Cardiac fibroblast (primary cell): ENCODE data around the gene PNPO.
A peak's percentile ranks its signal among the peaks of the same experiment; 100 is the strongest.
"Not testable (repeated sequence)": the region's sequence is repeated elsewhere in the genome, so short reads cannot be mapped to it uniquely, and the experiment has no call there.

ENCODE experiments used
- DNase-seq, 2 donors: peaks; one replicate each; pipeline versions ENCODE4 v3.0.0 to v3.0.0-alpha.2; 2010; ENCODE audit warnings: low read depth in 2 of 2
- H3K4me3 ChIP-seq, 2 donors: replicated peaks in 1 of 2; 1 replicate in 1 of 2; 2 replicates in 1 of 2; pipeline ENCODE4 v1.5.1; 2011; ENCODE audit warnings: low read depth in 2 of 2, low read length in 2 of 2, mild to moderate bottlenecking in 2 of 2, moderate library complexity in 1 of 2
- CTCF ChIP-seq: IDR thresholded peaks from one replicate; pipeline ENCODE4 v1.5.1; 2011; ENCODE audit warnings: low read depth, mild to moderate bottlenecking, low read length, inconsistent platforms

Gene PNPO

GRCh38 chr17:47918006-47918405, 23.4 kb upstream of the PNPO start:
- peak in 1 of 2 donors; percentile 56 for DNase-seq
- no peak overlapping the region for H3K4me3 ChIP-seq
- no peak for TF ChIP-seq CTCF

- no peak overlapping the region for H3K4me3 ChIP-seq
- no peak for DNase-seq
- no peak for TF ChIP-seq CTCF
Measured at GRCh38 chr17:47918991-47919390, 22.4 kb upstream of the PNPO start.

- H3K4me3 ChIP-seq, DNase-seq: not testable (repeated sequence)
Measured at GRCh38 chr17:47919889-47920288, 21.5 kb upstream of the PNPO start.

GRCh38 chr17:47924785-47925677, 16.3 kb upstream of the PNPO start:
- no peak for TF ChIP-seq CTCF
- no peak for DNase-seq
- no peak overlapping the region for H3K4me3 ChIP-seq

GRCh38 chr17:47925678-47925988, 15.7 kb upstream of the PNPO start:
- DNase-seq, result no peak
- TF ChIP-seq CTCF, result no peak
- no peak overlapping the region for H3K4me3 ChIP-seq

- no peak for TF ChIP-seq CTCF
- no peak for DNase-seq
- no peak overlapping the region for H3K4me3 ChIP-seq
Measured at GRCh38 chr17:47927821-47928400, 13.5 kb upstream of the PNPO start.

GRCh38 chr17:47928415-47928814, 13.0 kb upstream of the PNPO start:
- DNase-seq, result no peak
- no peak for TF ChIP-seq CTCF
- H3K4me3 ChIP-seq, result no peak overlapping the region
